IPS-NIHi7 (cell line): ENCODE results near the gene BCL2.

Experiments
- DNase-seq: peaks from one replicate; pipeline ENCODE4 v3.0.0; 2012; ENCODE audit warnings: mixed read lengths; ENCODE audit errors: extremely low spot score

BCL2 gene

DNA sequence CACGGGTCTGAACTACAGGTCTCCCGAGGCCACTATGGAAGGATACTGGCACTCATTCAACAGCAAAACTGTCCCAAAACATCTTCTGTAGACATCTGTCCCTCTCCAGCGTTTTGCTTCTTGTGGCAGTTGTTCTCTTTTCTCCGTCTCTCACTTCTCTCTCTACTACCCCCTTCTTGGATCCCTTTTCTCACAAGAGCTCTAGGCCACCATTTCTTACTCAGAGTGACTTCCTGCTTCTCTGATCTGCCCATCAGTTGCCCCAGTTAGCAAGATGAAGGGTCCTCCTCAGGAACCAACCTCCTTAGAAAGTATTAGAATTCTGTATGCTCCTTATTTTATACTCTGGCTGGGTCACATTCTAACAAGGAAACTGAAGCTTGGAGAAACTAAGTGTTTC is 32.6 kb downstream of the BCL2 start:
- DNase-seq, result no peak

DNA sequence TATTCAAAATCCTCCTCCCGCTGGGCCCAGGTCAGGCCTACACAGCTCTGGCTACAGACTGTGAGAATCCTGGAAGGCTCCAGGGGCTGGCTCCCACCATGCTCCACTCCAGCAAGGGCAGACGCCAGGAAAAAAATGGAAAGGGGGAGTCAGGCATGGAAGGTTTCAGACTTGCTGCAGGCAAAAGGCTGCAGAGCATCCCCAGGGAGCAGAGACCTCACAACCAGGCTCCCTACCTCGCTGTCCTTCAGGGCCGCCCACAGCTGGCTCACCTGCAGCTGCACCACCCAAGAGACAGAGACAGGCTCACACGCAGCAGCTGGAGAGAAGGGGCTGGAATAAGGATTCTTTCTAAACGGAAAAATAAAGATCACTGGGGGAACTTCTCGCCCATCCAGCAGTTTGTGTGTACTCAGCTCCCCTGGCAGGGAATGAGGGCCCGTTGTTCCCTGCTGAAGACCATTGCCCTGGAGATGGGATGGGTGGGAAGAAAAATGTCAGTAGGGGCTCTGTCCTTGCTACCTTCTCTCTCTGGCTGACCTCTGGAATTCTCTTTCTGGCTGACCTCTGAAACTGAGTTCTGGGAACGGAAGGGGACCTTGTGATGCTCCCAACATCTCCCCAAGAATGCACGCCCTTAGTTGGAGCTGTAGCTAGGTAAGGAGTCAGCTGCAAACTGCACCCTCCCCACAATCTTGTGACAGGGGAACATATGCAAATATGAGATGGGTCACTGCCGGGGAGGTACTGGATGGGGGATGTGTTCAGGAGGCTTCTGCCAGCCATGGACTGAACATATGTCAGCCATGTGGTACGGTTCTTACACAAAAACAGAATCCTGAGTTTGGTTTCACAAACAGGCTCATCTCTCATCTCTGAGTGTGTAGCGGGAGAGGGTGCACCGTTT is 34.5 kb downstream of the BCL2 start:
- DNase-seq, result no peak

DNA sequence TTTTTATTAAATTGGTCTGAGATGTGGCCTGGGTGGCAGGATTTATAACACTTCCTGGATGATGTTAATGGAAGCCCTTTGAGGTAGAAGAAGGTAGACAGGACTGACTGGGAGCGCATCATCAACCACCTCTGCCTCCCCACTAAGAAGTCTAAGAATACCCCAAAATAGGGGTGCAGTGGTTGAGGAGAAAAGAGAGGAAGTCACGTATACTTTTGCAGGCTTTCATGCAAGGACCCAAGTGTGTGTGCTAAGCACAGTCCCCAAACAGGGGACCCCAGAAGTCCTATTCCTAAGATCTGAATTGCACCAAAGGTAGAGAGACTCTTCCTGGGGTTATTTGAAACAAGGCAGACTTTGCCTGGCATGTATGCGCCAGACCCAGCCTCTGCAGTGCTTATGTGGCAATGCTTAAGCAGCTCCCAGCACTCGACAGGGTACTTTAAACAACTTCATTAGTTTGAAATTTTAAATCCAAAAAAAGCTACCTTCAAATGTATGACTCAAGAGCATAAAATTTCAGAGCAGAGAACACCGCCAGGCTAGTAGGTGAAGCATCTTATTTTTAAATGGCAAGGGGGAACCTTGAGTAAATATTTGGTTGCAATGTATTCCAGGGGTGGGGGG is 35.3 kb downstream of the BCL2 start:
- no peak for DNase-seq

DNA sequence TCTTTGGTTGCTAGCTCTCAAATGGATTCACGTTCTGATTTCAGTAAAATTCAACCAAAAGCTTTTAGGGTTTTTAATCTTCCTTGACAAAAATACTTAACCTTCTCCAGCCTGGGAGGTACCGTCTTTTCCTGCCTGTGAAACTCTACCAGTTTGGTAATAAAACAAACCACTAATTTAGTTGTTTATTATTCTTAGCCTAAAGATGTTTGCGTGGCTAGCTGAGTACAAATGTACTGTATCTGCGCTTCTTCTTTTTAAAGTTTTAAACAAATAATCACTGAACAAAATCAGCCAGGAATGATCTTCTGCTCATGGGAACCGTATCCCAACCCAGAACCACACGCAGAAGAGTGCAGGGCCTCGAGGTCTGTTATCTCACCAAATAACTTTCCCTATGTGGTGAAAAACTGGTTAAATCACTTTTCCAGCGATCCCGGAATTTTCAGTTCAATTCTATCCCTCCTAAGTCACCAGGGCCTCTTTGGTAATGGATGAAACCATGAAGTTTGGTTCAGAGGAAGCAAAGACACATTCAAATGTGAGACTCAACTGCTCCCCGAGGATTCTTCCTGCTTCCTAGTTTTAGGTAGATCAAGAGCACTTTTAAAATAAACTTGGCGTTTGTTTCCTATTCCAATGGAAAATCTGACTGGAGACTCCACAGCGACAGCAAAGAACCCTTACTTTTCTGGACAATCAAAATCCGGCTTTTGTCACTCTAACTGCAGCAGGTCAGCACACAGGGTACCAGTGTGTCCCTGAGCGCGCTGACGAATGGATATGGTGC is 36.1 kb downstream of the BCL2 start:
- no peak for DNase-seq

DNA sequence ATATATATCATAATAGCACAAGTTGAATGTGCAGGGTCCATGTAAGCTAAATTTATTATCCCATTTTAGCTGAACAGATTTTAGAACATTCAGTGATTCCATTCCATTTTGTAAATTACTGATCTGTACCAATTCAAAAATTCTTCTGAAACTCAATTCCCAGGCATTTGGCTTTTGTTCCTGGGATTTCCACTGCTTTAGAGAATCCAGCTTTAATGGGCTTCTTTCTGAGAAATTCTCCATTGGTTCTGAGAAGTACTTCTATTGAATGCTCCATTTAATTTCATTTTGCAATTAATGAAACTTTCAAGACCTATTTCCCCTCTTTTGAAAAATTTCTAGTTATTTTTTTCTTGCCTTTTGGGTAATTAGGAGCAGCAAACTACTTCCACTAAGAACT is 36.8 kb downstream of the BCL2 start:
- no peak for DNase-seq

DNA sequence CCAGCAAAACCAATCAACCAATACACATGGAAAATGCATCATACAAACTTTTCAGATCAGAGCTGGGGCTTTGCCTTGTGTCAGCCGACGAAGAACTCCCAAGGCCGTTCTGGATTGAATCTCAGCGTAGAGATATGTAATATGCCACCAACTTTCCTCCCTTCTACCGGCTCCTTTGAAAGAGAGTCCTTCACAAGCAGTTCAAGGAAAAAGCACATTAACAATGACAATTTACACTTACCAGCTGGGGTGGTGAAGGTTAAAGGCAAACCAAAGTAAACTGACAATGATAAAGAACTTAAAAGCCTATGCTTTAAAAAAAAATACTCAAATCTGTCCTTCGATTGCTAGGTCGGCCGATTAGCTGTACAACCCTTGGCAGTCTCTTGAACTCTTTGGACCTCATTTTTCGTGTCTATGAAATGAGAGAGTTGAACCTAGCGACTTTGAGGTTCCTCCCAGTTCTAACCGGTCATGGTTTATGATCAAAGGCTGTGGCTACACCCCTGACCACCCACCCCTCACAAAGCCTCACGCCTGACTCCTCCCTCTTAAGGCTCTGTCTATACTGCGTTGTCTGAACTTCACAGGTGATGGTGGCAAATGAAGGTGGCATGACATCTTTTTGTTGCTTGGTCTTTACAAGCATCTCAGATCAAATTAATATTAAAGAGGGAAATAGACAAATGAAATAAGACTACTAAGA is 46.2 kb downstream of the BCL2 start:
- no peak for DNase-seq

DNA sequence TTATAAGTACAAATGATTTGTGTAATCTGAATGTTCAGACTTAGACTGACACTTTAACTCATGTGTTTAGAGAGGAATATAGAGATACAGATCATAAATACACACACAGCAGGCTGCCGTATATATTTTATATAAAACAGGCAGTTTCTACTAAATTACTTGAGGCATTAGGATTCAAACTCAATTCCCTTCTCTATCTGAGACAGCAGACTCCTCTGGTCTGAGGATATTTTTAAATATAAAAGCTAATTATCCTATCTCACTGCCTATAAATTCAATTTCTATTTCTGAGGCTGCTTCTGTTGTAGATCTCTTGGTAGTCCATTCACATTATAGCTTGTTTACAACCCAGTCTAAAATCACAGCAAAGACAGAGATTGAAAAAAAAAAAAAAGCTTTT is 46.9 kb downstream of the BCL2 start:
- no peak for DNase-seq

DNA sequence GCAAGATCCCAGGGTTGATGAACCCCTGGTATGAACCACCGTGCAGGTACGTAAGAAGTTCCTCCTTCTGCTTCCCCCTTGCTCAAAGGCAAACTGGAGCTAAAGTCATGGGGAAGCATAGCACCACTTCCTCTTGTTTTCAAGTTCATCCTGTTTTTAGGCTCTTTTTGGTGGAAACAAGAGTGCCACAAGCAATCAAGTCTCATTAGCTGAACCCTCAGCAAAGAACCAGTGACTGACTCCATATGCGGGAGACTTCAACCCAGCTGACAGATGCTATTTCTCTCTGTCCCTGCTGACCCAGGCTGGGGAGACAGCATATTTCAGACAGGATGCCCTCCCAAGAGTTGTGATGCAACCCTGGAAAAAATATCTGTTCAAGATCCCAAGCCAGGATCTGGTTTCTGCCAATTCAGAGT is 47.7 kb downstream of the BCL2 start:
- DNase-seq, result no peak

DNA sequence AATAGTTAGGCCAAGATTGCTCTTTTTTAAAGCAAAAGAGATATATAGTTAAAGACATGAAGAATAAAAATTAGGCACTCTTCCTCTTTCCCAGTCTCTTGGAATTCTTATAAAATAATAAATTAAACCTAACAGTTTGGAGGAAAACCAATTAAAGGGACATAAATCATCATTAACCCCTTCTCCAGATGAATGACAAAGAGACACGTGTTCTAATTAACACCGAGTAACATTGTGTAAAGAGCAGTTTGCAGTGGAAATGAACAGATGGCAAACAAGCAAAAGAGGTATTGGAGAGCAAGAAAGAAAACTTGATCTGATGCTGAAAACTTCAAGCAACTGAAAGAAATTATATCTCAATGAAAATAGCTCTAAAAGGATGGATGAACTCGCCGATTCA is 48.4 kb downstream of the BCL2 start:
- no peak for DNase-seq

DNA sequence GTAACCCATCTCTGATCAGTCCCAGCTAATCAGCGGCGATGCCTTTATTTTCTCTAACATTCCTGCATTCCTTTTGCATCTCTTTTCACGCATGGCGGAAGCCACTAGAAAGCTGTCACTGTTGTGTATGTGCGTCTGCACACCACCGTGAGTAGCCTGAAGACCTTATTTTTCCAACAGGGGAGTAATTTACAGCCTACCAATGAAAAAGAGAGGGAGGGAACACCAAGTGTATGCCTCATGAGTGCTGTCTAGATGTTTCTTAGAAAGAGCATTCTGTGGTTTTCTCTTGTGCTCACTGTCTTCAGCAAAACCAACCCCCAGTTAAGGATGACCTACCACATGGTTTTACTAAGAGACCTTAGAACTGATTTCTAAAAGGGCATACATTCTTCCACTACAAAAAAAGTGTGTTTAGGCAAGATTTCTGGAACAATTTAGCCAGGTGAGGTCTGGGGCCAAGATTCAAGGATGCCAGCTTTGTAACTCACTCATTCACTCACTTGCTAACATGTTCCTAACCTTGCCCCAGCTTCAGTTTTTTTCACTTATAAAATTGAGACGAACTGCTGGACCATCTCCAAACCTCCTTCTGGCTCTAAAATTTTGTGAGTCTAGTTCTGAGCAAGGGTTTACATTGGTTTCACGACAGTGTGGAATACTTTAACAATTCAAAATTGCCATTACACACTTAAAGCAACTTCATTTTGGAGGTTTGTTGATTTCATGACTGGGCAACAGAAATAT is 51.4 kb downstream of the BCL2 start:
- no peak for DNase-seq

DNA sequence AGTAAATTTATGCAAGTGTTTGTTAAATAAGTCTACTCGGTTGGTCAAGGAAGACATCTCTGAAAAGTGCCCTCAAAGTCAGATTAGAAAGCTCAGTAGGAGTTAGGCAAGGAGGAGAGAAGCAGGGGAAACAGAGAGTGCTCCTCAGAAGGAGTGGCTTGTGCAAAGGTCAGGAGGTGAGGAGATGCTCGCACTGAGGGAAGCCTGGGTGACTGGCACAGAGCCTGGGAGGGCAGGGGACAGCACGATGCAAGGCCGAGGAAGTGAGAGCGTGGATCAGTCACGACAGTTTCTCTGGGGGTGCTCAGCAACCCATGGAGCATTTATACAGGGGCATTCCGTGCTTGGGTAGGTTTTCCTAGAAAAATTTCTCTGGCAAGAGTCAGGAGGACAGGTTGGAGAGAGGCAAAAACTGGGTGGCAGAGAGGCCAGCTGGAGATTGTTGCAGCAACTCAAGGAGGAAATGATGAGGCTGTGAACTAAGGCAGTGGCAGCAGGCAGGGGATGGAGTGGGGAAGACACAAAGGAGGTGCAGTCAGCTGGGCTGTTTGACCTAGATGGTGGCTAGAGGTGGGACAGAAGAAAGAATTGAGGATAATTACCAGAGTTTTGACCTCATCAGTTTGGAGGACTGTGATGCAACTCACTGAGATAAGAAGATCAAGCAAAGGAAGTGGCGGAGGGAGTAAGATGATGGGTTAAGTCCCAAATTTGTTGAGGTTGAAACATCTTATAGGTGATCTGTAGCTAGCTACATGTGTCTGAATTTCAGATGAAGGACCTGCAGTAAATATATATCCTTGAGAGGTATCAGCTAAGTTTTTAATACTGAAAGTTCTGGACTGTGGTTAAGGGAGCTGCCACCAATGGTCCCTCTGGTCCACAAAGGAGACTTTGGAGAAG is 52.4 kb downstream of the BCL2 start:
- DNase-seq, result no peak

DNA sequence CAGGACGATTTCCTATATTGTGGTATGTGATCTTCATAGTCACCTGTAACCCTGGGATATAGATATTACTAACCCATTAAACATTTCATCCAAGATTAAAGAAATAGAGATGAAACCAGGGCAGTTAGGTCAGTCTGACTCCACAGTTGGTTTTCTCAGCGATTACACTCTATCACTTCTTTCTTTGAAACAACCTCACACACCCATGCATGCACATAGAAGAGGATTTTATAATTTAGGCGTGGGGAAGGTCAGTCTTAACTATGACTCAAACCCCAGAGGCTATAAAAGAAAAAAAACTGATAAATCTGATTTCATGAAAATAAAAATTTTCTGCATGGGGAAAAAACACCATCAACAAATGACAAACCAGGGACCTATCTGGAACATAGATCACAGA is 54.2 kb downstream of the BCL2 start:
- DNase-seq, result no peak

DNA sequence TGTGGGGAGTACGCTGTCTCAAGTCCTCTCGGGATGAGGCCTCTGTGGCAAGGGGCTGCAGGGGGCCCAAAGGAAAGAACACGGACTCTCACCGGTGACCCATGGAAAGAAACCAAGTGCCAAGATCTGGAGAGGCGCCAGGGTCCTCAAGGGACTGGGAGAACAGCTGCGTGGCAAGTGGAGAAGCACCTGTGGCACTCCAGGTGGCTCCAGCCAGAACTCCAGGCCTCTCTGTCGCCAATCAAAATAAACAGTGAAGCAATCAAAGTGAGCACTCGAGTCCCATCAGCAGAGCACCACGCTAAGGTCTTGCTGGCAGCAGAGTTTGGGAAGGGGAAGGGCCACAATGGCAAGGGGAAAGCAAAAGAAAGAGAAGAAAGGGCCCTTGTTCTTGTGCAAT is 54.7 kb downstream of the BCL2 start:
- no peak for DNase-seq

DNA sequence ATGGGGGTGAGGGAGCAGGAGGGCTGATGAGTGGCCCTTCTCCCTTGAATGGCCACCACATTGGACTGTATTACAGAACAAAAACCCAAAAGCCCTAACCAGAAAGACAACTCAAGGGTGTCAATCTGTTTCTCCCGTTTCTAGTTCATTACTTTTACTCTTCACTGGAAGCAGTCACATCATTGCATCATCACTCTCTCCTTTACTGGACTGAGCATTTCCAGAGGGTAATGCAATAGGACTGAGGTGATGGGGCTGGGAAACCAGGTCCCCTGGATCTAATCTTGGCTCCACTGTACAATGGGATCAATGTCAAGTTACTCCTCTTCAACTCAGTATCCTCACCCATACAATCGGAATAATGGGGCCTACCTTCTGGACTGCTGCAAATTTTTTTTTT is 56.1 kb downstream of the BCL2 start:
- no peak for DNase-seq

DNA sequence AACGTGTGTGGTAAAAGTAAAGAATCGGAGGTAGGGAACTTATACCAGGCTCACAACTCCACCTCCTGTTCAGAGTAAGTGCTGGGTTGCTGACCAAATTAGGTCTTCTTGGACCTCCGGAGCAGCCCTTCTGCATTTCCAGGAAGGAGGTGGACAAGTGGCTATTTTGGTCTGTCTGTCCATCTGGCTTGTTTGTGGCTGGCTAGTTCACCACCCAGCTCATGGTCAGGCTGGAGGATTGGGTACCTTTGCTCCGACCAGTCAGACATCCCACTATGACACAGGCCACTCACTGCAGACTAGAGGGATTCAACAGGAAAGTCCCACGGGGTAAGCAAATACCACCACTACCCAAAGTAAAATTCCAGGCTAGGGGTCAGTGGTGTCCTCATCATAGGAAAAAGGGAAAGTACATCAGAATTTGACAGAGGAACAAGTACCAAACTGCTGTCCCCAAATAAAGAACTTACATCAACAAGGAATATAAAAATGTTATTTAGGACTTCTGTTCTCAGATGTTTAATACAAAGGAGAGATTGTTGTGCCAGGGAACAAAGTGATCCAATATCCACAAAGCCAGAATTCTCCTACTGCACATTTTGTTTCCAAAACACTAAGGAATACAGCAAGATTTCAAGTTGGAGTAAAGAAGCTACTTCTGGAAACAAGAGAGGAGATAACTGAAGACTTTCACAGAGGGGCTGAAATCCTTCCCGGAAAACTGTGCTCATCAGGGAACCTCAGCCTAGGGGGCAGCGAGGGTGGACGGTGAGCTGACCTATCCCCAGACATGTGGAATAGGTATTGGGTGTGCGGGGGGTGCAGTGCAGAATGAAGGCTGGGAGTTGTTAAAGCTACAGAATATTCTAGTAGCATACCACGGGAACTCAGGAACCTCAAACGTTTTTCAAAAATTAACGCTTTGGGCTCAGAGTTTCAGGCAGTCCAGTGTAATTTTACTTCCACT is 56.9 kb downstream of the BCL2 start:
- no peak for DNase-seq

DNA sequence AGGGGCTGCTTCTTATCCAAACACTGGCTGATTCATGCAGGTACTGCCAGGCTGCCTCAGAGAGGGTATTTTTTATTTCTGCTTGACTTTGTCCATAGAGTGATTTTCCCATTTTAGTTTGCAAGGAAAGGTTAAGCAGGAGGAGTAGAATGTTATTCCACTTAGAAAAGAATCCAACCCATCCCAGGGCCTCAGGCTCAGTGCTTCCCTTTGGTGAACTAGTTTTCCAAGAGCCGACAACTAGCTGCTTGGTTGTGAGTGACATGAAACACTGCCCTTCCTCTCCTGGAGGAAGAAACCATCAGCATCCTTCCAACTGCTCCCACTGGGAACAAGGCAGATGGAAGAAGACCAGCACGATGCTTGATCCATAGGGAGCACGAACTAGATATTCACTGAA is 58.5 kb downstream of the BCL2 start:
- no peak for DNase-seq

DNA sequence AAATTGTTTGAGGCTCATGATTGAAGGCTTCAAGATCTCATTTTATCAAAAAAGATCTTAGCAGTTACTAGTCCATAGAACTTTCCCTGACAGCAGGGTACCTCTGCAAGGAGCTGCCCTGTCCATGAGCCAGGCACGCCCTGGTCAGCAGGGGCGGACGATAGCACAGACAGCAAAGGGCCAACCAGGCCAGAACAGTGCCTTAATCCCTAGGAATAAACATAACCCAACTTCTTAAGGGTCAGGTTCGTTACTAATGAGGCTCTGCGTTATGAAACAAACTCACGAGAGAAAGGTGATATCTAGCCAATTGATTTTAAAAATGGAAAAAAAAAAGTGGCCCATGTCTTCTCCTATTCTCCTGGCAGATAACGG is 59.2 kb downstream of the BCL2 start:
- no peak for DNase-seq

DNA sequence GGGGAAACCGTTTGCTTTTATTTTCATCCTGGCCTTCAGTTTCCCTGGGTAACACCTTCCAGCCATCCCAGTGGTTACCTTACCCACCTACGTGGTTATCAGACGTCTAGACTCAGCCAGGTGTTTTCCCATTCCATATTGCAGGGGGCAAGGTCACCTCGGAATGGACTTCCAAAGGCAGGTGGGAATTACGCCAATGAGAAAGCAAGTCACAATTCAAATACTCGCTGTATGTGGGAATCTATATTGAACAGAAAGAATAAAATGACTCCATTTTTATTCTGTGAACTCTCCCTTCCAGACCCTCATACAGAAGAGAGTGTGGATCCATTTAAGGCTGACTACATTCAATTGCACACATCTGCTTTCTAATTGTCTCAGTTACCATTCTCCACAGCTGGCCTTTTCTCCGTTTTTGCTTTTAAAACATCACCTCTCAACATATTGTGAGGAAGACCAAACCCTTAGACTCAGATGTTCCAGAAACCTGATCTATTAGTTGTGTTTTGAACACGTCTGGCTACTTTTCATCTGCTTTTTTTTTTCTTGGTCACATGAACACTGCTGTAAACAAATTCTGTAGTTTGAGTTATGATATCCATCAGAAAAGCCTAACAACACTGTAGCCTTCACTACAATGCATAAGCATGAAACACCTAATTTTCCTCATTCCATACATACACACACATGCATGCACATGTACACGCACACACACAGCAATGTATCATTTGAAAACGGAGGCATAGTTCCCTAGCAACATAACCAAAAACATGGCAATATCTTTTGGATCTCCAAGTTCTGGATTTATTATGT is 59.8 kb downstream of the BCL2 start:
- DNase-seq, result no peak
